Ascending aorta (tissue), 2 donors: Measurements from ENCODE around the gene GOLGA5. TPM values are rescaled to one million over a fixed set of nuclear protein-coding genes. Genes with fewer than 3 reads are reported as not detected.

ENCODE experiments used
- DNase-seq, 2 donors: peaks; one replicate each; pipeline ENCODE4 v3.0.0-alpha.2; 2019; ENCODE audit warnings: low spot score in 2 of 2
- H3K27ac ChIP-seq, 2 donors: fragments of 200-600 bp; sonication (generic); one replicate each; pipeline ENCODE4 v1.5.1; 2016 to 2017; ENCODE audit warnings: mild to moderate bottlenecking in 1 of 2
- H3K27me3 ChIP-seq: fragments of 200-600 bp; sonication (generic); one replicate; pipeline ENCODE4 v1.5.1; 2017
- H3K36me3 ChIP-seq, 2 donors: fragments of 200-600 bp; sonication (generic); one replicate each; pipeline ENCODE4 v1.5.1; 2016
- H3K4me1 ChIP-seq, 2 donors: fragments of 200-600 bp; sonication (generic); one replicate each; pipeline ENCODE4 v1.5.1; 2016 to 2017; ENCODE audit warnings: mild to moderate bottlenecking in 1 of 2
- H3K4me3 ChIP-seq, 2 donors: fragments of 200-600 bp; sonication (generic); one replicate each; pipeline ENCODE4 v1.5.1; 2016 to 2017; ENCODE audit warnings: mild to moderate bottlenecking in 1 of 2
- H3K9me3 ChIP-seq, 2 donors: fragments of 200-600 bp; sonication (generic); one replicate each; pipeline ENCODE4 v1.5.1; 2016
- intact Hi-C: fragments of 100-400 bp; cut with DNase I; formaldehyde crosslinking; loops from one replicate; pipeline ENCODE4 v1.15.1; 2023
- total RNA-seq: library from RNA; depleted of rRNA; stranded (reverse); fragments of >200 nt; gene quantifications from one replicate; pipeline ENCODE4 v1.1.0, GENCODE V29; 2016
- TF ChIP-seq, protein P1 (sequence below), 3 experiments: fragments of 200-600 bp in 2 of 3; fragments of 450-650 bp in 1 of 3; sonication (generic) in 2 of 3; IDR thresholded peaks; one replicate each; pipeline ENCODE4 v1.5.1; 2016 to 2019; ENCODE audit warnings: antibody characterized with exemption in 3 of 3, mild to moderate bottlenecking in 1 of 3, moderate library complexity in 1 of 3

The GOLGA5 gene
- total RNA-seq, 1 donor from 2014 or later: 26.3 TPM

DNA sequence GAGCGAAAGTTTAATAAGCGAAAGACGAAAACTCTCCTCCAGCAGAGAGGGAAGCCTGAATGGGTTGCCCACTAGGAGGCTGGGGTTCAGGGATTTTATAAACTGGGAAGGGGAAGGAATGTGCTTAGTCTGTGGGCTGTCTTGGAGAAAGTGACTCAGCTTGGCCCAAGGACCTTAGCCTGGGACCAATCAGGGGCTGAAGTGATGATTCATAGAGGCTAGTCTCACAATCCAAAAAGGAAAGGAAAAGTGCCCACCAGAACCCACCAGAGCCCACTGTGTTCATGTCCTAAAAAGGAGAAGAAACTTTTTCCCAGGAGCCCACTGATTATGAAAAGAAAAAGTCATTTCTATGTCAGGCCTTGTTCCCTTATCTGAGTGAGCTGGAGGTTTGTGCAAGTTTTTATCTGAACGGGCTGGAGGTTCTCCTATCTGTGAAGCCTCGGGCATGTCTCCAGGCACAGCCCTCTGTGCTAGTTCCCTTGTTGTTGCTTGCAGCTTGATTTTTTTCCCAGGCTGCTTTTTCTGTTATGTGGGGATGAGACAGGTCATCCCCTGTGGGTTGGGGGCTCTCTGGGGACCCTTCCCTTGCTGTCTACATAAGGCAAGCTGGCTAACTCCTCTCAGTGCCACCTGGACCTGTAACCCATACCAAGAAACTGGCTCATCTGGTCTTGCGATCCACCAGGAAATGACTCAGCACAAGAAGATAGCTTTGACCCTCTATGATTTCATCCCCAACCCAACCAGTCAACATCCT lies 8.3 kb upstream of the GOLGA5 start:
- intact Hi-C loops: no loop called here
- TF ChIP-seq, protein P1, sequence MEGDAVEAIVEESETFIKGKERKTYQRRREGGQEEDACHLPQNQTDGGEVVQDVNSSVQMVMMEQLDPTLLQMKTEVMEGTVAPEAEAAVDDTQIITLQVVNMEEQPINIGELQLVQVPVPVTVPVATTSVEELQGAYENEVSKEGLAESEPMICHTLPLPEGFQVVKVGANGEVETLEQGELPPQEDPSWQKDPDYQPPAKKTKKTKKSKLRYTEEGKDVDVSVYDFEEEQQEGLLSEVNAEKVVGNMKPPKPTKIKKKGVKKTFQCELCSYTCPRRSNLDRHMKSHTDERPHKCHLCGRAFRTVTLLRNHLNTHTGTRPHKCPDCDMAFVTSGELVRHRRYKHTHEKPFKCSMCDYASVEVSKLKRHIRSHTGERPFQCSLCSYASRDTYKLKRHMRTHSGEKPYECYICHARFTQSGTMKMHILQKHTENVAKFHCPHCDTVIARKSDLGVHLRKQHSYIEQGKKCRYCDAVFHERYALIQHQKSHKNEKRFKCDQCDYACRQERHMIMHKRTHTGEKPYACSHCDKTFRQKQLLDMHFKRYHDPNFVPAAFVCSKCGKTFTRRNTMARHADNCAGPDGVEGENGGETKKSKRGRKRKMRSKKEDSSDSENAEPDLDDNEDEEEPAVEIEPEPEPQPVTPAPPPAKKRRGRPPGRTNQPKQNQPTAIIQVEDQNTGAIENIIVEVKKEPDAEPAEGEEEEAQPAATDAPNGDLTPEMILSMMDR (IDR thresholded peaks at IDR 0.05): no peak
- H3K27ac ChIP-seq: peak overlapping the region; percentile 38 to 61

DNA sequence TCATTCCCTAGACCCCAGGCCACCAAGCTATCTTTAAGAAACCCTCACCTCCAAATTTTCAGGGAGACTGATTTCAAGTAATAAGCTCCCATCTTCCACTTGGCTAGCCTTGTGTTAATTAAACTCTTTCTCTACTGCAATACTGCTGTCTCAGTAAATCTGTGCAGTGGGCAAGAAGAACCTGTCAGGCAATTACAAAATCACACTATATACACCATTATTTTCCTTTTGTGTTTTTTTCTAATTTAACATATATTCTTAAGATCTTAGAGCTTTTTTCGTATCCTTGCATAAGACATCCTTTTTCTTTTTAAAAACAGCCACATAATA lies 7.7 kb upstream of the GOLGA5 start:
- Histone ChIP-seq H3K4me1 (peaks cover 0 to 2% of the 10 kb centered on the region in 2 donors), H3K4me3 (no peak overlapping the region), H3K27me3 (no peaks in the 10 kb centered on the region), H3K27ac (peak overlapping the region; percentile 38 to 61), H3K9me3 (peaks cover 10 to 18% of the 10 kb centered on the region in 2 donors), H3K36me3 (no peaks in the 10 kb centered on the region)
- intact Hi-C loops: no loop called here
- DNase-seq: no peak
- TF ChIP-seq, protein P1 (IDR thresholded peaks at IDR 0.05): no peak

More for the DNA sequence above, 8.3 kb upstream of the GOLGA5 start:
- no peaks in the 10 kb centered on the region for H3K27me3 ChIP-seq
- H3K36me3 ChIP-seq: no peaks in the 10 kb centered on the region
- peaks cover 10 to 18% of the 10 kb centered on the region in 2 donors for H3K9me3 ChIP-seq
- peak in 1 of 2 donors; percentile 68 for DNase-seq
- no peak overlapping the region for H3K4me3 ChIP-seq
- H3K4me1 ChIP-seq: peaks cover 0 to 2% of the 10 kb centered on the region in 2 donors

DNA sequence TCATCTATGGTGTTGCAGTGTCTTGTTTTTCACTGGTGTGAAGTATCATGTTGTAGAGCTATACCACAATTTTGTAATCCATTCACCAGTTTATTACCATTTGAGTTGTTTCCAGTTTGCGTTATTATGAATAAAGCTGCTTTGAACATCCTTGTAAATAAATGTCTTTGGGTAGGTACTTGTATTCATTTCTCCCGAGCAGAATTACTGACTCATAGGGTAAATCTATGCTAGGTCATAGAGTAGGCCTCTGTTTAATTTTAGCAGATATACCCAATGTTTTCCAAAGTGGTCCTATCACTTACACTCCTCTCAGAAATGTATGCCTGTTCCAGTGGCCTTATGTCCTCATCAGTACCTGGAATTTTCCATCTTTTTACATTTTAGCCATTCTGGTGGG lies 6.6 kb upstream of the GOLGA5 start:
- H3K27me3 ChIP-seq: no peaks in the 10 kb centered on the region
- peaks cover 10 to 18% of the 10 kb centered on the region in 2 donors for H3K9me3 ChIP-seq
- DNase-seq: no peak
- TF ChIP-seq, protein P1 (IDR thresholded peaks at IDR 0.05): no peak
- H3K4me3 ChIP-seq: no peak overlapping the region
- H3K27ac ChIP-seq: no peak overlapping the region
- H3K36me3 ChIP-seq: no peaks in the 10 kb centered on the region
- H3K4me1 ChIP-seq: peaks cover 0 to 2% of the 10 kb centered on the region in 2 donors
- intact Hi-C loops: no loop called here

DNA sequence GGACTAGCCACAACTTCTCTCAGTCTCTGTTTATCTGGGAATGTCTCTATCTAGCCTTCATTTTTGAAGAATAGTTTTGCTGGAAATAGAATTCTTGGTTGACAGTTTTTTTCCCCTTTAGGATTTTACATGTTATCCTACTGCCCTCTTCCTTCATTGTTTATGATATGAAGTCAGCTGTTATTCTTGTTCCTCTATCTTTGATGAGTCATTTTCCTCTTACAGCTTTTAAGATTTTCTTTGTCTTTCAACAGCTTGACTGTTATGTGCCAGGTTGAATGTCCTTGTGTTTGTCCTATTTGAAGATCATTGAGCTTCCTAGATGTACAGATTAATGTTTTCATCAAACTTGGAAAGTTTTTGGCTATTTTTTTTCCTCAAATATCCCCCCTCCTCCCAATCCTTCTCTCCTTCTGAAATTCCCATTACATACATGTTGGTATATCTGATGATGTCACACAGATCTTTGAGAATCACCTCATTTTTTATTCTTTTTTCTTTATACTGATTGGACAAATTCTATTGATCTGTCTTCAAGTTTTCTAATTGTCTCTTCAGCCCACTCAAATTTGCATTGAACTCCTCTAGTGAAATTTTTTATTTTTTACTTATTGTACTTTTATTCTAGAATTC lies 4.5 kb upstream of the GOLGA5 start:
- Histone ChIP-seq H3K4me1 (peaks cover 0 to 5% of the 10 kb centered on the region in 2 donors), H3K4me3 (no peak overlapping the region), H3K36me3 (no peaks in the 10 kb centered on the region), H3K27ac (no peak overlapping the region), H3K9me3 (peaks cover 10 to 18% of the 10 kb centered on the region in 2 donors), H3K27me3 (no peaks in the 10 kb centered on the region)
- TF ChIP-seq, protein P1 (IDR thresholded peaks at IDR 0.05): no peak
- intact Hi-C loops: loop anchor here (5.0 to 10.0 kb wide), 2 partner anchors 275 to 1277 kb away; partner anchors contain the start of genes PPP4R3A and RIN3
- no peak for DNase-seq

DNA sequence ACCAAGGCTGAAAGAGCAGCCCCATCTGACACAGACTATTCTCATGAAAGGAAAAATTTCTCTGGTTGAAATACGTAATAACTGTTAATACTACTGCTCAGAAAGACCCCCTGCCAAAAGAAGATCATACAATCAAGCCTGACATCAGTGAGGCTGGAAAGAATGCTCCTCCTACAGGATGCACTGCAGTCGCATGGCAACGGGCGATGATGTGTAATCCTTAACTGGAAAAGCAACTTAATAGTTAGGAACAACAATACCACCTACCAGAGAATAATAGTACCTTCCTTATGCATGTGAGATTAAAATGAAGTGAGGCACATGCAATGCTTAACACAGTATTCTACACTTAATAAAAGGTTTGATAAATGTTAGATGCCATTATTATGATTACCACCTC lies 1.2 kb upstream of the GOLGA5 start:
- TF ChIP-seq, protein P1 (IDR thresholded peaks at IDR 0.05): no peak

More for the DNA sequence above, 1.2 kb upstream of the GOLGA5 start:
- Histone ChIP-seq H3K4me1 (peaks cover 0 to 16% of the 10 kb centered on the region in 2 donors), H3K36me3 (peaks cover 0 to 8% of the 10 kb centered on the region in 2 donors), H3K27me3 (no peaks in the 10 kb centered on the region), H3K4me3 (peak overlapping the region in 1 of 2 donors; percentile 98), H3K27ac (no peak overlapping the region), H3K9me3 (peaks cover 10 to 18% of the 10 kb centered on the region in 2 donors)
- intact Hi-C loops: loop anchor here (5.0 to 10.0 kb wide), 2 partner anchors 278 to 1281 kb away; partner anchors contain the start of genes PPP4R3A and RIN3
- DNase-seq: no peak
